ENCODE results near the gene PPP1R9A.

Gene PPP1R9A

DNA sequence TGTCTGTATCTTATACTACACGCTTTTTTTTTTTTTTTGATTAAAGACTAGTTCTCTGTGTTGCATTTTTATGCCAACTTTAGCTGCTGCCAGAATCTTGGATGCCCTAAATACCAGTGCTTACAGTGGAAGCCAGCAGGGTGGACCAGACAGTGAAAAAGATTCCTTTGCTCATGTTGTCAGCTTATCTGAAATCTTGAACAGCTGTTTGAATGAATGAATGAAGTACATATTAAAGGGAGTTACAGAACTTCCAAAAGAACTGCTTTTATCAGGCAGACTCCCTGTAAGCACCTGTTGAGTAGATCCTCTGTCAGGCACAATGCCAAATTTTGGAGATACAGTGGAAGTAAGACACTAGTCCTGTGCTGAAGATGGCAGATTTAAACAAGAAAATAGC, 184.9 kb downstream of the PPP1R9A start:
- in situ Hi-C loops (cut with HindIII; ENCODE audit: low sequenced_read_pairs), result no loop called here

DNA sequence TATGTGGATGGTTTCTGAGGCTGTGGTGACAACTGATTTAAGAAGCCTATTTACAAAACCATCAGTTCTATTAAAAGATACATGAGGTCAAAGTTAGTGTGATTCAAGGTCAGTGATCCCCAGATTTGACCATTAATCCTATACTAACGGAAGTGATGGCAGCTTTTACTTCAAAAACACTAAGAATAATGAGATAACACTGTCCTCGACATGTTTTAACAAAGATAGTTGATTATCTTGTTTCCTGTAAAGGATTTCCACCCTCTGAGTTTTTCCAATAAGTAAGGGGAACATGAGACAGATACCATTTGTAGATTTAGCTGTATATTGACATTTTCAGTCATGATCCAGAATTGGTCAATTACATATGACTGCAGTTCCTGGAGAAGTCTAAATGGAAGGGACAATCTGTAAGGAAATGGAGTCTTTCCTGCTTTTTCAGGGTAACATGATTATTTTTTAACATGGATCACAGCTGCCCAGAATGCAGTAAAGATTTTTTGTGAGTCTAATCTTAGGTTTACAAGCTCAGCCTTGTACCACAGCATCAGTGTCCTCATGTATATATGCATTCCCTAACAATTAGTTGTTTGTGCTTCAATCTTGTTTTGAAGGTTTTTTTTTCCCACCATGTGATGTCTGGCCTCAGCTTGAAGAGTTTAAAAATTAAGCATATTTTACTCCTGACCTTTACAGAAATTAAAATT, 188.0 kb downstream of the PPP1R9A start:
- in situ Hi-C loops (cut with HindIII; ENCODE audit: low sequenced_read_pairs), result no loop called here

- in situ Hi-C loops (cut with HindIII; ENCODE audit: low sequenced_read_pairs), result no loop called here
Observed at GRCh38 chr7:95095966-95096540, 188.7 kb downstream of the PPP1R9A start.

GRCh38 chr7:95097291-95097690, 189.9 kb downstream of the PPP1R9A start:
- in situ Hi-C loops (cut with HindIII; ENCODE audit: low sequenced_read_pairs), result no loop called here

DNA sequence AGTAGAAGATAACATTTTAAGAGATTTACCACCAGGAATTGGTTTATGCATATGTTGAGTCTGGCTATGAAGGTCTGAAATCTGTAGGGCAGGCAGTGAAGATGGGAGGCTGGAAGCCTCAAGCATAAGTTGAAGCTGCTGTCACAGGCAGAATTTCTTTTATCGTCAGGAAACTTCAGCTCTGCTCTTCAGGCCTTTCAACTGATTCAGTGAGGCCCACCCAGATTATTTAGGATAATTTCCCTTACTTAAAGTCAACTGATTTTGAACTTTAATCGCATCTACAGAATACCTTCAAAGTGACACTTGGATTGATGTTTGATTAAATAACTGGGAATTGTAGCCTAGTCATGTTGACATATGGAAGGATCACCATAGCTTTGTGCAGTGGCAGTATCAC, 190.5 kb downstream of the PPP1R9A start:
- in situ Hi-C loops (cut with HindIII; ENCODE audit: low sequenced_read_pairs), result no loop called here

DNA sequence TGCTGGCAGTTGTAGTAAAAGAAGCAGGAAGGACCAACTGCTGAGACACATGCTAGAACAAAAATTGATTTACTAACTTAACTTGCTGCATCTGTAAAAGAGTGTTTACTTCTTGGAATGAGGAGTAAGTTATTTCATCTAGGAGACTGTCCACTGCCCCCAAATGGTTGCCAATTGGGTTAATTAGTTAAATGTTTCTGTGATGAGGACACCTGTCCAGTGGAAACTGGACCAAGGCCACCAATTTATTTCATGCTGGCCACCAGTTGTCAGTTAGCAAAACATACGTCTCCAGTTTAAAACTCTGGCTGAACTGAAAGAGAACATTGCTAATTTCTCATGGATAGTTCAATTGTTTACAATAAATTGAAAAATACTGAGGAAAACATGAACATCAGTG, 191.7 kb downstream of the PPP1R9A start:
- in situ Hi-C loops (cut with HindIII; ENCODE audit: low sequenced_read_pairs), result no loop called here

DNA sequence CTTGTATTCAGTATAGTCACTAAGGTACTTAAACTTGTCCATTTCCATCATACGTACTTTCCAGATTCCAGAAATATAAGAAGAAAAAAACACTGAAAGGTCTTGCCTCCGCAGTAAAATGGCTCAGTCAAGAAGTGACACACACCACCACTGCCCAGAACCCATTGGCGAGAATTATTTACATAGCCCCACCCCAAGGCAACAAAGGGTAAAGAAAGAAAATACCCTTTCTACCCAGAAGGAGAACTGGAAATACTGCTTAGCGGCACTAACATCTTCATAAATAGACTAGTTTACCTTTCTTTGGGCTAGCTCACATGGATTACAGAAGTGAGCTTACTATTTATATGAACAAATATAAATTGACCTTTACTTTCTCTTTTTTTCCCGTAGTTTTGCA, 194.0 kb downstream of the PPP1R9A start:
- in situ Hi-C loops (cut with HindIII; ENCODE audit: low sequenced_read_pairs), result no loop called here

DNA sequence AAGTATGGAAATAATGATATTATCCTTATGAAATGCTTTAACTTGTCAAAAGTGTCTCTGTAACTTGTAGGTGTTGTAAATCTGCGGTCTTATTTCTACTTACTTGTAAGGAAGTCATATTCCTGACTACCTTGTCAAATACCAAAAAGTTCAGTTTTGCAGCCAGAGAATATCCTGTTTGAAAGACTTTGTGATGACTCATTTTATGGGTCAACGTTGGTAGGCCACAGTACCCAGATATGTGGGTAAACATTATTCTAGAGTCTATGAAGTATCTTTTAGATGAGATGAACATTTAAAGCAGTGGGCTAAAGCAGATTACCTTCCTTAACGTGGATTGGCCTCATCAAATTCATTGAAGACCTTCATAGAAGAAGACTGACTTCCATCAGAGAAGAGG, 195.3 kb downstream of the PPP1R9A start:
- in situ Hi-C loops (cut with HindIII; ENCODE audit: low sequenced_read_pairs), result no loop called here

DNA sequence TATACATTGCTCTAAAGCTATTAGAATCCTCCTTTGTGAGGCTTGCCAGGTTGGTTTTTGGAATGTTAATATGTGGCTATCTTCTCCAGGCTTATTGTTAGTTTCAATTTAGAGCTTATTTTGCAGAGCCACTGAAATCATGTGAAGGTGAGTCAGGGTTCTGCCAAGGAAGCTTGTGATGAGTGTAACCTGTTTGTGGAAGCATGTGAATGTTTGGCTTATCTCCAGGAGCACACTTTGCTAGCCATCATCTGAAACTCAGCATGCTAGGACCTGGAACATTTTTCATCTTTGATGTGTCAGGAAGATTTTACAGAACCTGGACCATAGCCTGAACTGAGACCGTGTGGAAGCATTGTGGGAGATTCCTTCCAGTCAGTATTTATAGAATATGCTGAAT, 197.3 kb downstream of the PPP1R9A start:
- in situ Hi-C loops (cut with HindIII; ENCODE audit: low sequenced_read_pairs), result no loop called here

DNA sequence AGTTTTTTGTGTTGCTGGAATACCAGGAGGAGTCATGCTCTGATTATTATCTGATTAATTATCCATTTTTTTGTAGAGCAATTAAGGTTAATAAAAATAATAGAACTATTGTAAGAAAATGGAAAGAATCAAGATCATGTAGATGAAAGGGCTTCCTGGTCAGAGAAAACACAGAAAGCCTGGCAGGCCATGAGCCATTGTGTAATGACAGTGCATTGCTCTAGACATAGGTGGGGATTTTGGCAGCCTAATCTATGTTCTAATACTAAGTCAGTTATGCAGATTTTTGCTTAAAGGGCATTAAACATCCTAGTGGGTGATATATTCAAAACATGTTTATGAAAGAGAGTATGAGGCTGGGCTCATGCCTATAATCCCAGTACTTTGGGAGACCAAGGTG, 198.2 kb downstream of the PPP1R9A start:
- in situ Hi-C loops (cut with HindIII; ENCODE audit: low sequenced_read_pairs), result no loop called here

DNA sequence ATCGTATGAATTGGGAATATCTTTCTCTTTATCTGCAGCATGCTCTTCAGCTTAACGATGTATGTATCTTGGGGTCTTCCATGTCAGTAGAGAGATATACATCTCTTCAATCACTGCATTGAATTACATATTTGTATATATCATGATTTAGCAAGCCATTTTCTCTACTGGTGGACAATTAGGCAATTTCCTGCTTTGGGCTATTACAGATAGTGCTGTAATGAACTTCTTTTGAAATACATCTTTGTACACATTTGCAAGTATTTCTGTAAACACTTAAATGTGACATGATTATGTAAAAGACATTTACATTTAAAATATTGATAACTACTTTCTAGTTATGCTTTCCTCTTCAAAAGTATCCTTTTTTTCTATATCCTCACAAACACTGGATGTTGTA, 199.0 kb downstream of the PPP1R9A start:
- in situ Hi-C loops (cut with HindIII; ENCODE audit: low sequenced_read_pairs), result no loop called here

GRCh38 chr7:95110707-95111106, 203.3 kb downstream of the PPP1R9A start:
- in situ Hi-C loops (cut with HindIII; ENCODE audit: low sequenced_read_pairs), result no loop called here

GRCh38 chr7:95113590-95113989, 206.2 kb downstream of the PPP1R9A start:
- in situ Hi-C loops (cut with HindIII; ENCODE audit: low sequenced_read_pairs), result no loop called here

GRCh38 chr7:95126053-95126709, 218.8 kb downstream of the PPP1R9A start:
- in situ Hi-C loops (cut with HindIII; ENCODE audit: low sequenced_read_pairs), result no loop called here

GRCh38 chr7:95132500-95132899, 225.1 kb downstream of the PPP1R9A start:
- in situ Hi-C loops (cut with HindIII; ENCODE audit: low sequenced_read_pairs), result no loop called here

DNA sequence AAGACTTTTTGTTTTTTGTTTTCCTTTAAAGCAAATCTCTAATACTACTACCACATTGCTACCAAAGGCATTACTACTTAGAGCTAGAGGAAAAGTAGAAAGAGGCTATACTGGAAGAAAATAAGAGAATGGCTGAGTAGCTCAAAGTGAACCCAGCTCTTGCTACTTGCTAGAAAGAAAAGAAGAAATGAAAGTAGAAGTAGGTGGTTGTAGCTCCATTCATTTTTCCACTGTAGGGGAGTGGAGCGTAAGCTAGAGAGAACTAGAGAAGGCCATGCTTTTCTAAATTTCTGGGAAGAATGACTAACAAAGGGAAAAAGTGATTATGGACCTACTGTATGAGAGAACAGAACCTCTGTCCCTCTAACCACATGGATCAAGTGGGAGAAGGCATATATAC, 232.5 kb downstream of the PPP1R9A start:
- in situ Hi-C loops (cut with HindIII; ENCODE audit: low sequenced_read_pairs), result no loop called here

DNA sequence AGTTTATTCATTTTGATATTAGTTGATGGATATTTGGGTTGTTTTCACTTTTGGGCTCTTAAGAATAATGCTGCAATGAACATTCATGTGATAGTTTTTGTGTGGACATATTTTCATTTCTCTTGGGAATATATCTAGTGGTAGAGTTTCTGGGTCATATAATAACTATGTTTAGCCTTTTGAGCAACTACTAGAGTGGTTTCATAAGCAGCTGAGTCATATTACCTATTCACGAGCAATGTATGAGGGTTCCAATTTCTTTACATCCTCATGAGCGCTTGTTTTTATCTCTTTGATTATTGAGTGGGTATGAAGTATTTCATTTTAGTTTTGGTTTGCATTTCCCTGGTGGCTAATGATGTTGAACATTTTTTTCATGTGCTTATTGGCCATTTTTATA, 234.4 kb downstream of the PPP1R9A start:
- in situ Hi-C loops (cut with HindIII; ENCODE audit: low sequenced_read_pairs), result no loop called here

DNA sequence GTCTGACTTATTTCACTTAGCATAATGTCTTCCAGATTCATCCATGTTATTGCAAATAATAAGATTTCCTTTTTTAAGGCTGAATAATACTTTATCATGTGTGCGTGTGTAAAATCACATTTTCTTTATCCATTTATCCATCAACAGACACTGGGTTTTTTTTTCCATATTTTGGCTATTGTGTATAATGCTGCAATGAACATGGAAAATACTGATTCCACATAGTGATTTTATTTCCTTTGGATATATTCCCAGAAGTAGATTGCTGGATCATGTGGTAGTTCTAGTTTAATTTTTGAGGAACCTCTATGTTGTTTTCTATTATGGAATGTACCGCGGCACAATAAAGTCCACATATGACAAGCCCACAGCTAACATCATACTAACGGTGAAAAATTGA, 236.9 kb downstream of the PPP1R9A start:
- in situ Hi-C loops (cut with HindIII; ENCODE audit: low sequenced_read_pairs), result no loop called here

DNA sequence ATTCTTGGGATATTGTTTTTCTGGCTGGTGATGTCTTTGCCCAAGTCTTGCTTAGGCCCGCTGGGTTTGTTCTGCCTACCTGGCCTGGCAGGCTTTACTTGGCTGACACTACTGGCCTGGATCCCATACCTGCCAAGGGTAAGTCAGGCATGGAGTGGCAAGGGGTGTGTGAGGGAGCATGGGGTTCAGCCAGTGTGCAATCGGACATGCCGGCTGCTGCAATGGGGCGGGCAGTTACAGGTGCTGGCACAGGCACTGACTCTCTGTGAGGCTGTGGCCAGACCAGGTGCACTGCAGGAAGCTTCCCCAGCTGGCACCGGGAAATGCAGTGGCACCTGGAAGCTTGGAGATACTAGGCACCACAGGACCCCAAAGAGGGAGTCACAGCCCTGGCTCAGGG, 248.6 kb downstream of the PPP1R9A start:
- in situ Hi-C loops (cut with HindIII; ENCODE audit: low sequenced_read_pairs), result no loop called here

DNA sequence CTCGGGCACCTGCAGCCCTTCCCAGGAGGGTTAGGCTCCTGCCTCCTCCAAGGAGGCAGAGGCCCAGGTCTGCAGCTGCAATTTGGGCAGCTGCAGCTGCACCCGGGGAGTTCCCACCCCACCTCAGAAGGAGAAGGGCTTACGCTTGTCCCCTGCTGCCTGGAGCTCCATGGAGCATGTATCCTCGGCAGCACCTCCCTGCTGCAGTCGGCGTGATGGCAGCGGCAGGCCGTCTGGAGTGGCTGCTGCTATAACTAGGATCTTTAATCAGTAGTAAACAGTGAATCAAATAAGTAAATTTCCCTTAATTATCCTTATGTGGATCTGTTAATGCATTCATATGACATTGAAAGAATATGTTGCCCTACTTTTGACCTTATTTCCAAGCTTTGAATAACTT, 250.0 kb downstream of the PPP1R9A start:
- in situ Hi-C loops (cut with HindIII; ENCODE audit: low sequenced_read_pairs), result no loop called here

DNA sequence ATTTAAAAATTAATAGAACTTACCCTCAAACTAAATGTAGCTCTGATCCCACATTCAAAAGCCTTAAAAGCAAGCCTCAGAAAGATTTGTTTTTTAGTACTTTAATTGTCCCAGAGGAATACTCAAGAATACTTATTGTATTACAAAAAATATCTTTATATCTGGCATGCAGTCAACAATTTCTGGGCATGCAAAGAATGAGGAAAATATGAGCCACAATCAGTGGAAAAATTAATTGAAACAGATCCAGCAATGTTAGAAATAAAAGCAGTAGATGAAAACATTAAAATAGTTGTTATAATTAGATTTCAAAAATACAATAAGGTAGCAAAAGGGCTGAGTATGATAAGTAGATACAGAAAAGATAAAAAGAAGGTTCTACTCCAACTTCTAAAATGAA, 262.3 kb downstream of the PPP1R9A start:
- in situ Hi-C loops (cut with HindIII; ENCODE audit: low sequenced_read_pairs), result no loop called here

- in situ Hi-C loops (cut with HindIII; ENCODE audit: low sequenced_read_pairs), result no loop called here
Observed at GRCh38 chr7:95172420-95172819, 265.0 kb downstream of the PPP1R9A start.
